Activated naive CD8-positive, alpha-beta T cell treated with anti-CD3 and anti-CD28 coated beads, Interleukin-2, amount 10 ng/mL, durations not matched to agents 7 days and 5 days (primary cell): ENCODE data around the gene GPD1. TPM values are rescaled to one million over a fixed set of nuclear protein-coding genes. Genes with fewer than 3 reads are reported as not detected.

ENCODE experiments used
- ATAC-seq: fragments of 150-1000 bp; cut with Tn5 transposase; one replicate; pipeline ENCODE4 v1.10.0; 2021; ENCODE audit warnings: low read depth, moderate library complexity
- POLR2A ChIA-PET: fragments of 350-600 bp; sonication (Branson Sonifier 250); formaldehyde crosslinking; loops from one replicate; lab custom pipeline; 2021; ENCODE audit warnings: antibody characterized with exemption; lab: Charles Lee
- DNase-seq: peaks from one replicate; pipeline ENCODE4 v3.0.0; 2021
- H3K27ac Mint-ChIP-seq: one replicate; pipeline ENCODE4 v1.8.0; 2022; ENCODE audit warnings: mild to moderate bottlenecking, mixed read lengths
- H3K27me3 Mint-ChIP-seq: one replicate; pipeline ENCODE4 v1.8.0; 2022; ENCODE audit warnings: mild to moderate bottlenecking, moderate library complexity, mixed read lengths
- H3K36me3 Mint-ChIP-seq: one replicate; pipeline ENCODE4 v1.8.0; 2021; ENCODE audit warnings: mild to moderate bottlenecking, mixed read lengths
- H3K4me1 Mint-ChIP-seq: one replicate; pipeline ENCODE4 v1.8.0; 2021; ENCODE audit warnings: mixed read lengths
- H3K4me3 Mint-ChIP-seq: one replicate; pipeline ENCODE4 v1.8.0; 2022; ENCODE audit warnings: mild to moderate bottlenecking, moderate library complexity, mixed read lengths
- H3K9me3 Mint-ChIP-seq: one replicate; pipeline ENCODE4 v1.8.0; 2021; ENCODE audit warnings: mixed read lengths
- total RNA-seq, 2 experiments: library from RNA; stranded (reverse); gene quantifications; one replicate each; pipeline ENCODE4 v1.2.3, GENCODE V29; 2021

Gene GPD1
- total RNA-seq, 2 experiments from 2014 or later: 0.33 to 0.91 TPM

DNA sequence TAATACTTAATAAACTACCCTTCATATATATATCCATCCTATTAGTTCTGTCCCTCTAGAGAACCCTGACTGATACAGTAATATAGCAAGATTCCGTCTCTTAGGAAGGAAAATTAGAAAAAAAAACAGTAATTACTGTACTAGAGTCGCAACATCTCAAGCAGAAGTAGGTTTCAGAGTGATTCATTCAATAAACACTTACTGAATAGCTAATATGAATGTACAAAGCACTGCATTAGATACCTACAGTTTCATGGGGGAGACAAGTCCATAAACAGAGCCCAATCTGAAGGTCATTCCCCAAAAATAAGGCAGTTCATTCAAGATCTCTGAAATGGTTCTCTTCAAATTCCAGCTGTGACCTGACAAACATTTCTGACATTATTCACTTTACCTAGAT, 53.5 kb downstream of the GPD1 start:
- peaks cover 2% of the 10 kb centered on the region for H3K4me1 Mint-ChIP-seq
- H3K9me3 Mint-ChIP-seq: no peaks in the 10 kb centered on the region
- DNase-seq: no peak
- H3K4me3 Mint-ChIP-seq: no peak overlapping the region
- H3K27ac Mint-ChIP-seq: no peak overlapping the region
- peaks cover 19% of the 10 kb centered on the region for H3K36me3 Mint-ChIP-seq
- ATAC-seq: no peak
- H3K27me3 Mint-ChIP-seq: no peaks in the 10 kb centered on the region
- POLR2A ChIA-PET: interaction anchor here (0.7 to 1.5 kb wide), 2 partner anchors 10 to 835 kb away, joined by 4 read pairs; partner anchors contain the start of gene CERS5

DNA sequence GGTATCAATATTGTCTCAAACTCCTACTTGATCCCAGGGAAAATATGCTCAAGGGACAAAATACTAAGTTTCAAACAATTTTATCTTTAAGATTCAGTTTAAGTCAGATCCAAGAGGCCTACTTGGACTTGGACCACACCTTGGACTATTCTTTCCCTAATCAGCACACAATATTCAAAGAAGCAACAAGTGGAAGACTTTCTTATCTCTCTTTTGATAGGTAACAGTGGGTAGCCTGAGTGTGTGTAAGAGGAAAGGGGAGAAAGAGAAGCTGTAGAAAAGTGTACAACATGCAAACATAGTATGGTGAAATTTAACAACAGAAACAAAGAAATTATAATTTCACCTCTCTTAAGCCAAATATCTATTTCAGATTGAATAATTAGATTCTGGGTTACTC, 56.8 kb downstream of the GPD1 start:
- H3K9me3 Mint-ChIP-seq: no peaks in the 10 kb centered on the region
- no peak overlapping the region for H3K4me3 Mint-ChIP-seq
- peaks cover 8% of the 10 kb centered on the region for H3K4me1 Mint-ChIP-seq
- peaks cover 18% of the 10 kb centered on the region for H3K36me3 Mint-ChIP-seq
- DNase-seq (no peak), ATAC-seq (no peak)
- POLR2A ChIA-PET: no interaction called here
- H3K27me3 Mint-ChIP-seq: no peaks in the 10 kb centered on the region
- no peak overlapping the region for H3K27ac Mint-ChIP-seq

Other genes with a start within 250 kb of the GPD1 start
- gene FAIM2, start 200.1 kb upstream of the GPD1 start, total RNA-seq: under 1 TPM in 1 of 2 experiments, not detected in 1; 0.22 TPM
- gene AQP2, start 153.3 kb upstream of the GPD1 start, total RNA-seq: not detected
- gene AQP5, start 142.1 kb upstream of the GPD1 start, total RNA-seq: not detected
- gene AQP6, start 131.1 kb upstream of the GPD1 start, total RNA-seq: not detected
- gene RACGAP1, start 78.5 kb upstream of the GPD1 start, total RNA-seq: 100 to 1,000 TPM; 132 to 135 TPM
- gene ASIC1, start 46.4 kb upstream of the GPD1 start, total RNA-seq: 10 to 100 TPM; 31.3 to 33.3 TPM
- 10 to 100 TPM; 57.2 to 68.1 TPM for gene SMARCD1, start 18.7 kb upstream of the GPD1 start, total RNA-seq
- gene COX14, start 8.2 kb downstream of the GPD1 start, total RNA-seq: 10 to 100 TPM; 47.5 to 54.2 TPM
- 10 to 100 TPM; 47.1 to 53.0 TPM for gene CERS5, start 63.4 kb downstream of the GPD1 start, total RNA-seq
- 10 to 100 TPM; 11.3 to 13.6 TPM for gene LIMA1, start 179.5 kb downstream of the GPD1 start, total RNA-seq